Lower leg skin (tissue), 3 donors: ENCODE measurements around the gene BICD2.

ENCODE experiments used
- POLR2A ChIP-seq, 2 donors: fragments of 450-650 bp; IDR thresholded peaks; one replicate each; pipeline ENCODE4 v1.6.1; 2016 to 2017; ENCODE audit warnings: antibody characterized with exemption in 2 of 2, mild to moderate bottlenecking in 1 of 2, moderate library complexity in 1 of 2
- TF ChIP-seq, protein P1 (sequence below), 3 donors: fragments of 450-650 bp; IDR thresholded peaks; one replicate each; pipeline ENCODE4 v1.5.1; 2016; ENCODE audit warnings: antibody characterized with exemption in 3 of 3, mild to moderate bottlenecking in 3 of 3, moderate library complexity in 2 of 3

DNA sequence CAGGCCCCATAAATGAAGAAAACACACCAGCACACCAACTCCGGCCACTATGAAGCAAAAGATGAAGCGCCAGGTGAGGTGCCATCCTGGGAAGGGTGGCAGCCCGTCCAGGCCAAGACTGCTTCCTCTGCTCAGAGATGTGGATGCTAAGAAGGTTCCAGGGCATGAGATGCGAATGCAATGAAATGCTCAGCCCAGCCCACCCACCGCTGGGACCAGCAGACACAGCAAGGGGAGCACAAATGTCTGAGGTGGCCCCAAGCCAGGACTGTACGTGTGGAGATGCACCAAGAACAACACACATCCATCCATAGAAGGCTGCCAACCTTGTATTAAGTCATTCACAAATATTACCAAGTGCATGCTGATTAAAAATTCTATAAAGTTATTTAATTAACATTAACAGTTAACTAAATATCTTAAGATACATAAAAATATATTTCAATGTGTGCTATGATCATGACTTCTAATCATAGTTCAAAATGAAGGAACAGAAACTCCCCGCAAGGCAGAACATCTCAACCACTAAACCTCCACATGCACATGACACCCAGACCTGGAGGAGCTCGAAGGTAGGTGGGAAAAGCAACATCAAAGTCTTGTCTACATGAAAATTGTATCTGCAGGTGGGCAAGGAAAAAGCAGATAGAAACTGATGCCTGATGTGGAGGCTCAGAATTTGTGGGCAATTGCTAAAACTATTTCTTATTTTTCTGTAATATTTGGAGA lies 43.7 kb downstream of the BICD2 start:
- TF ChIP-seq, protein P1, sequence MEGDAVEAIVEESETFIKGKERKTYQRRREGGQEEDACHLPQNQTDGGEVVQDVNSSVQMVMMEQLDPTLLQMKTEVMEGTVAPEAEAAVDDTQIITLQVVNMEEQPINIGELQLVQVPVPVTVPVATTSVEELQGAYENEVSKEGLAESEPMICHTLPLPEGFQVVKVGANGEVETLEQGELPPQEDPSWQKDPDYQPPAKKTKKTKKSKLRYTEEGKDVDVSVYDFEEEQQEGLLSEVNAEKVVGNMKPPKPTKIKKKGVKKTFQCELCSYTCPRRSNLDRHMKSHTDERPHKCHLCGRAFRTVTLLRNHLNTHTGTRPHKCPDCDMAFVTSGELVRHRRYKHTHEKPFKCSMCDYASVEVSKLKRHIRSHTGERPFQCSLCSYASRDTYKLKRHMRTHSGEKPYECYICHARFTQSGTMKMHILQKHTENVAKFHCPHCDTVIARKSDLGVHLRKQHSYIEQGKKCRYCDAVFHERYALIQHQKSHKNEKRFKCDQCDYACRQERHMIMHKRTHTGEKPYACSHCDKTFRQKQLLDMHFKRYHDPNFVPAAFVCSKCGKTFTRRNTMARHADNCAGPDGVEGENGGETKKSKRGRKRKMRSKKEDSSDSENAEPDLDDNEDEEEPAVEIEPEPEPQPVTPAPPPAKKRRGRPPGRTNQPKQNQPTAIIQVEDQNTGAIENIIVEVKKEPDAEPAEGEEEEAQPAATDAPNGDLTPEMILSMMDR (IDR thresholded peaks at IDR 0.05) = no peak
- no peak for TF ChIP-seq POLR2A (IDR thresholded peaks at IDR 0.05)
